Measurements from ENCODE around the gene ARL4D.
A peak's percentile ranks its signal among the peaks of the same experiment; 100 is the strongest.

ARL4D gene

GRCh38 chr17:43398724-43399595 is at the start of gene ARL4D:
TSS of gene ARL4D (plus strand) at chr17:43398993. CDS start at chr17:43399733, 740 bp downstream.
- DNase-seq (ENCODE audit: insufficient read length, low spot score) (peak; percentile 64), FAIRE-seq (no peak)
- peak; percentile 99 for TF ChIP-seq POLR2A (IDR thresholded peaks at IDR 0.05; ENCODE audit: low read depth, low read length)

GRCh38 chr17:43349142-43349541 is 49.7 kb upstream of the ARL4D start:
- DNase-seq (ENCODE audit: insufficient read length, low spot score) (no peak), FAIRE-seq (no peak)
- no peak for TF ChIP-seq POLR2A (IDR thresholded peaks at IDR 0.05; ENCODE audit: low read depth, low read length)

- TF ChIP-seq POLR2A (IDR thresholded peaks at IDR 0.05; ENCODE audit: low read depth, low read length): no peak
- no peak for FAIRE-seq
These were observed 47.9 kb upstream of the ARL4D start for GRCh38 chr17:43350888-43351361.

GRCh38 chr17:43351691-43352090 is 47.1 kb upstream of the ARL4D start:
- no peak for FAIRE-seq
- no peak for TF ChIP-seq POLR2A (IDR thresholded peaks at IDR 0.05; ENCODE audit: low read depth, low read length)
- DNase-seq (ENCODE audit: insufficient read length, low spot score): no peak

More at GRCh38 chr17:43350888-43351361, 47.9 kb upstream of the ARL4D start:
- no peak for DNase-seq (ENCODE audit: insufficient read length, low spot score)

DNA sequence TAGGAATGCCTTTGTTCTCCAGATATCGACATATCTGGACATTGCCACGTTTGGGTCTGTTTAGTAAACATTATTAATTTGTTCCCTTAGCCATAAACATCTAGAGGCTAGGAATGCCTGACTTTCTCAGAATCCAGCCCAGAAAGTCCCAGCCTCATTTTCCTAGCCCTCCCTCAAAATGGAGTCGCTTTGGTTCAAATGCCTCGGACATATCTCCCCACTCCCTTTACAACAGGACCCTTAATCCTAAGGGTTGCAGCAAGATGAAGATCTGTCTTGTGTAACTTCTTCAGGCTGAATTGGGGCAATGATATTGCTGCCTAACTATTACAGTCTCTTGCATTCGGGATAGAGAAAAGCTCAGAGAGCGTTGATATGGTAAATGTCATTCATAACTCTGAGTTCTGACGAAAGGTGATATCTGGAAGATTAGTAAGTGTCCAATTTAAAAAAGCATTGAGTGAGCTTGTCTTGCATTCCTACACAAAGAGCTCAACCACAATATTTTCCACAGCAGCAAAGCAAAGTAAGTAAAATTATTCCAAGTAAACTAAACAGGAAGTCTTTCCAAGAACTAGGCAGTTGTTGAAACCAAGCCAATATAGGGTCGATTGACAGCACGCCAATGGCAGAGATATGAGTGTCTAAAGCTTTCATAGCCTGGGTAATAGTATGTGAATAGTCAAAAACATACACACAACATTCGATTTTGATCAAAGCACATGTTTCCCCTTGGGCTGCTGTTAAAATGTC is 46.0 kb upstream of the ARL4D start:
- DNase-seq (ENCODE audit: insufficient read length, low spot score) (no peak), FAIRE-seq (no peak)
- TF ChIP-seq POLR2A (IDR thresholded peaks at IDR 0.05; ENCODE audit: low read depth, low read length): no peak

GRCh38 chr17:43353393-43353792 is 45.4 kb upstream of the ARL4D start:
- no peak for DNase-seq (ENCODE audit: insufficient read length, low spot score)
- FAIRE-seq: no peak
- TF ChIP-seq POLR2A (IDR thresholded peaks at IDR 0.05; ENCODE audit: low read depth, low read length): no peak

DNA sequence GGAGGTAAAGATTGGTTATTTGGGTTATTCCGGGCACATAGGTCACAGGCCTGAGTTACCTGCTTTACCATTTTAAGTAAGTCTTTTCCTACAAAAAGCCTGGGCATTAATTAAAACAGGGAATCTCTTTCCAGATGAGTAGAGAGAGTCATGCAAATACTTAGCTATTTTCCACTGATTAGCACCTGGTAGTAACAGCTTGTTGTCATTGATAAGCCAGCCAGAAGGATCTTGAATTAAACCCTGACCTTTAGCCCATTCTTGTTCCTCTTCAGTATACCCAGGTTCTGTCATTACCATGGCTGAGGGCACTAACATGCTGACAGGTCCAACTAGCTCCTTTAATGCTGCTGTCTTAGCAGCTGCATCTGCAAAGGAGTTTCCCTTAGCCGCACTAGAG is 44.4 kb upstream of the ARL4D start:
- no peak for TF ChIP-seq POLR2A (IDR thresholded peaks at IDR 0.05; ENCODE audit: low read depth, low read length)
- no peak for FAIRE-seq
- DNase-seq (ENCODE audit: insufficient read length, low spot score): no peak

GRCh38 chr17:43356450-43356849 is 42.3 kb upstream of the ARL4D start:
- DNase-seq (ENCODE audit: insufficient read length, low spot score): no peak

GRCh38 chr17:43356999-43357398 is 41.8 kb upstream of the ARL4D start:
- DNase-seq (ENCODE audit: insufficient read length, low spot score) (peak; percentile 66), FAIRE-seq (peak; percentile 30)
- no peak for TF ChIP-seq POLR2A (IDR thresholded peaks at IDR 0.05; ENCODE audit: low read depth, low read length)

More at GRCh38 chr17:43356450-43356849, 42.3 kb upstream of the ARL4D start:
- TF ChIP-seq POLR2A (IDR thresholded peaks at IDR 0.05; ENCODE audit: low read depth, low read length): no peak
- FAIRE-seq: no peak

DNA sequence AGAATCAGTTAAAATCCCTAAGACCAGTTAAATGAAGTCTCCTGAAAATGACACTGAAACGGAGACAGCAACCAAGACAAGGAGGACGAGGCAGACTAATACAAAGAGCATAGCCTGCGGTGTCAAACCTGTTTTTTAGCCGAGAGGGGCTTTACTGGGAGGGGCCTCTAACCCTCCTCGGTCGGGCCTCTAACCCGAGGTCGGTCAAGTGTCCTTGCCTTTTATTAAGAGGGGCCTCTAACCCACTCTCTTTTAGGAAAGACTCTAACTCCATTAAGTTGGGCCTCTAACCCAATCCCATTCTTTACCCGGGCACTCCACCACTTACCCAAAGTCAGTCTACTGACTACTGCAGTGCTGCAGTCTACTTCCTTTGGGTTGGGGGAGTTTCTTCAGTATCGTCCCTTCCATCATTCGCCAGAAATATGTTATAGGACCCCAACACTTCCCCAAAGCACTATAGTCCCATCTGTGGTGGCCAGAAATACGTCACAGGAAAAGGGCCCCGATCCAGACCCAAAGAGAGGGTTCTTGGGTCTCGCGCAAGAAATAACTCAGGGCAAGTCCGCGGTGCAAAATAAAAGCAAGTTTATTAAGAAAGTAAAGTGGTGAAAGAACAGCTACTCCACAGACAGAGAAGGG is 39.2 kb upstream of the ARL4D start:
- FAIRE-seq: no peak
- no peak for DNase-seq (ENCODE audit: insufficient read length, low spot score)
- no peak for TF ChIP-seq POLR2A (IDR thresholded peaks at IDR 0.05; ENCODE audit: low read depth, low read length)

DNA sequence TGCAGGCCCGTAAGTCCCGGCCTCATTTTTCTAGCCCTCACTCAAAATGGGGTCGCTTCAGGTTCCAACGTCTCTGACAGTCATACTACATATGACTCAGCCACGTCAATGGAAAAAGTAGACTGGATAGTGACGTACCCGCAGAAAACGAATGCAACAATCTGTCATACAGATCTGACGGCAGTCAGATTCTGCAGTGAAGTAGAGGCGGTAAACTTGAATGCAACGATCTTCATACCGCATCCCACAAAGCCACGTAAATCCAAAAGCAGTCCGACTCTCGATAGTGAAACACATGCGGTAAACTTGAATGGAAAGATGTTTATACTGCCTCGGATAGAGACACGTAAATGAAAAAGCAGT is 38.4 kb upstream of the ARL4D start:
- TF ChIP-seq POLR2A (IDR thresholded peaks at IDR 0.05; ENCODE audit: low read depth, low read length): no peak
- no peak for FAIRE-seq
- DNase-seq (ENCODE audit: insufficient read length, low spot score): peak; percentile 37

- peak; percentile 100 for TF ChIP-seq POLR2A (IDR thresholded peaks at IDR 0.05; ENCODE audit: low read depth, low read length)
- FAIRE-seq (no peak), DNase-seq (ENCODE audit: insufficient read length, low spot score) (peak; percentile 71)
These were observed 37.9 kb upstream of the ARL4D start for GRCh38 chr17:43360739-43361505.

- no peak for FAIRE-seq
- no peak for DNase-seq (ENCODE audit: insufficient read length, low spot score)
These were observed 35.4 kb upstream of the ARL4D start for GRCh38 chr17:43363181-43363925.

More at GRCh38 chr17:43363181-43363925, 35.4 kb upstream of the ARL4D start:
- TF ChIP-seq POLR2A (IDR thresholded peaks at IDR 0.05; ENCODE audit: low read depth, low read length): no peak
